HEK293 (cell line): Measurements from ENCODE around the gene SRRM5.
A peak's percentile ranks its signal among the peaks of the same experiment; 100 is the strongest.

Experiments used
- CTCF ChIA-PET: fragments of 350-600 bp; formaldehyde crosslinking; extraction: SDS; loops from one replicate; lab custom pipeline; 2021; ENCODE audit warnings: antibody characterized with exemption; lab: Yijun Ruan, JAX
- POLR2A ChIA-PET: fragments of 300-600 bp; formaldehyde crosslinking; extraction: SDS; loops from one replicate; lab custom pipeline; 2020; ENCODE audit warnings: antibody characterized with exemption, inconsistent platforms; lab: Yijun Ruan, JAX
- H3K27ac ChIP-seq: fragments of 200-500 bp; sonication (Bioruptor generic); 2 replicates; pipeline ENCODE4 v1.5.1; 2014; ENCODE audit warnings: low read depth, low read length, control low read depth, inconsistent platforms; ENCODE audit errors: extremely low read depth
- H3K36me3 ChIP-seq, 2 experiments: fragments of 200-500 bp in 1 of 2; sonication (Bioruptor generic) in 1 of 2; 1 replicate in 1 of 2; 2 replicates in 1 of 2; pipeline ENCODE4 v1.5.1; 2014 to 2017; ENCODE audit warnings: inconsistent platforms in 2 of 2, low read length in 2 of 2; ENCODE audit not compliant: control insufficient read depth in 2 of 2, insufficient read depth in 1 of 2
- H3K4me1 ChIP-seq: fragments of 200-500 bp; sonication (Bioruptor generic); 2 replicates; pipeline ENCODE4 v1.5.1; 2014; ENCODE audit warnings: mild to moderate bottlenecking, low read length, inconsistent platforms; ENCODE audit not compliant: control insufficient read depth, insufficient read depth
- H3K4me3 ChIP-seq: 2 replicates; pipeline ENCODE4 v1.5.1; 2011; ENCODE audit warnings: low read depth, mild to moderate bottlenecking, control low read depth, low read length, moderate library complexity
- H3K9me3 ChIP-seq: fragments of 200-500 bp; sonication (Bioruptor generic); 2 replicates; pipeline ENCODE4 v1.5.1; 2014; ENCODE audit warnings: low read depth, low read length, inconsistent platforms; ENCODE audit not compliant: control insufficient read depth, insufficient read depth
- EGR2 ChIP-seq: fragments of 450-650 bp; formaldehyde crosslinking; IDR thresholded peaks from 2 replicates; pipeline ENCODE4 v1.5.1; 2016; ENCODE audit warnings: low read depth, missing biosample characterization, missing genetic modification characterization
- HOXD13 ChIP-seq: sonication (generic); formaldehyde crosslinking; IDR thresholded peaks from 2 replicates; pipeline ENCODE4 v1.8.0; 2022; ENCODE audit warnings: missing genetic modification reagents, borderline replicate concordance
- PRDM10 ChIP-seq: fragments of 450-650 bp; formaldehyde crosslinking; IDR thresholded peaks from 2 replicates; pipeline ENCODE4 v1.5.1; 2016; ENCODE audit warnings: missing biosample characterization, missing genetic modification characterization
- PRDM2 ChIP-seq: fragments of 450-650 bp; formaldehyde crosslinking; IDR thresholded peaks from 2 replicates; pipeline ENCODE4 v1.5.1; 2016; ENCODE audit warnings: missing biosample characterization, missing genetic modification characterization, borderline replicate concordance
- SP2 ChIP-seq: fragments of 450-650 bp; formaldehyde crosslinking; IDR thresholded peaks from 2 replicates; pipeline ENCODE4 v1.5.1; 2016; ENCODE audit warnings: missing biosample characterization, missing genetic modification characterization
- SP7 ChIP-seq: fragments of 450-650 bp; formaldehyde crosslinking; IDR thresholded peaks from 2 replicates; pipeline ENCODE4 v1.5.1; 2016; ENCODE audit warnings: missing biosample characterization, missing genetic modification characterization
- ZBTB17 ChIP-seq: fragments of 450-650 bp; formaldehyde crosslinking; IDR thresholded peaks from 2 replicates; pipeline ENCODE4 v1.5.1; 2016; ENCODE audit warnings: missing biosample characterization, missing genetic modification characterization
- ZBTB20 ChIP-seq: fragments of 450-650 bp; formaldehyde crosslinking; IDR thresholded peaks from 2 replicates; pipeline ENCODE4 v1.5.1; 2016; ENCODE audit warnings: missing biosample characterization, missing genetic modification characterization
- ZNF114 ChIP-seq: fragments of 450-650 bp; formaldehyde crosslinking; IDR thresholded peaks from 2 replicates; pipeline ENCODE4 v1.5.0; 2017; ENCODE audit warnings: missing biosample characterization, missing genetic modification characterization
- ZNF18 ChIP-seq: fragments of 450-650 bp; formaldehyde crosslinking; IDR thresholded peaks from 2 replicates; pipeline ENCODE4 v1.5.1; 2016; ENCODE audit warnings: missing biosample characterization, missing genetic modification characterization
- ZNF202 ChIP-seq: fragments of 450-650 bp; formaldehyde crosslinking; IDR thresholded peaks from 2 replicates; pipeline ENCODE4 v1.5.1; 2016; ENCODE audit warnings: missing biosample characterization, missing genetic modification characterization, borderline replicate concordance
- ZNF214 ChIP-seq: fragments of 450-650 bp; formaldehyde crosslinking; IDR thresholded peaks from 2 replicates; pipeline ENCODE4 v1.5.1; 2017; ENCODE audit warnings: missing biosample characterization, mild to moderate bottlenecking, missing genetic modification characterization, borderline replicate concordance
- ZNF24 ChIP-seq: fragments of 450-650 bp; formaldehyde crosslinking; IDR thresholded peaks from 2 replicates; pipeline ENCODE4 v1.5.1; 2016; ENCODE audit warnings: missing biosample characterization, missing genetic modification characterization
- ZNF335 ChIP-seq: fragments of 450-650 bp; formaldehyde crosslinking; conservative IDR thresholded peaks from 2 replicates; pipeline ENCODE4 v1.5.1; 2016; ENCODE audit warnings: missing biosample characterization, missing genetic modification characterization
- ZNF362 ChIP-seq: fragments of 450-650 bp; formaldehyde crosslinking; IDR thresholded peaks from 2 replicates; pipeline ENCODE4 v1.5.1; 2016; ENCODE audit warnings: missing biosample characterization, missing genetic modification characterization
- ZNF366 ChIP-seq: fragments of 450-650 bp; formaldehyde crosslinking; conservative IDR thresholded peaks from 2 replicates; pipeline ENCODE4 v1.5.1; 2016; ENCODE audit warnings: missing biosample characterization, missing genetic modification characterization
- ZNF391 ChIP-seq: fragments of 450-650 bp; formaldehyde crosslinking; IDR thresholded peaks from 2 replicates; pipeline ENCODE4 v1.5.1; 2016; ENCODE audit warnings: low read depth, missing biosample characterization, missing genetic modification characterization, borderline replicate concordance
- ZNF544 ChIP-seq: fragments of 450-650 bp; formaldehyde crosslinking; IDR thresholded peaks from 2 replicates; pipeline ENCODE4 v1.5.0; 2017; ENCODE audit warnings: missing biosample characterization, missing genetic modification characterization
- ZNF585B ChIP-seq: fragments of 450-650 bp; formaldehyde crosslinking; IDR thresholded peaks from 2 replicates; pipeline ENCODE4 v1.5.1; 2016; ENCODE audit warnings: missing biosample characterization, missing genetic modification characterization
- ZNF660 ChIP-seq: fragments of 450-650 bp; IDR thresholded peaks from 2 replicates; pipeline ENCODE4 v1.5.1; 2018; ENCODE audit warnings: missing biosample characterization, mild to moderate bottlenecking, missing genetic modification characterization
- ZNF664 ChIP-seq: fragments of 450-650 bp; formaldehyde crosslinking; IDR thresholded peaks from 2 replicates; pipeline ENCODE4 v1.5.1; 2016; ENCODE audit warnings: missing biosample characterization, missing genetic modification characterization
- ZNF670 ChIP-seq: fragments of 450-650 bp; formaldehyde crosslinking; IDR thresholded peaks from 2 replicates; pipeline ENCODE4 v1.5.1; 2016; ENCODE audit warnings: missing biosample characterization, missing genetic modification characterization, low read depth
- ZNF747 ChIP-seq: fragments of 450-650 bp; formaldehyde crosslinking; IDR thresholded peaks from 2 replicates; pipeline ENCODE4 v1.5.1; 2016; ENCODE audit warnings: missing biosample characterization, missing genetic modification characterization
- ZXDB ChIP-seq: fragments of 450-650 bp; formaldehyde crosslinking; IDR thresholded peaks from 2 replicates; pipeline ENCODE4 v1.5.1; 2016; ENCODE audit warnings: missing biosample characterization, missing genetic modification characterization

Gene SRRM5

GRCh38 chr19:43605875-43606568 lies 5.9 kb upstream of the SRRM5 start (continued):
- TF ChIP-seq PRDM10 (tag by site-specific recombination): no peak
- TF ChIP-seq SP2: no peak
- TF ChIP-seq ZNF660 (tag by site-specific recombination): peak; percentile 76
- TF ChIP-seq ZNF24 (tag by site-specific recombination): no peak; the same call in 1 of the 2 replicates
- TF ChIP-seq ZNF366 (tag by site-specific recombination): no peak
- 0 out of 2 replicates have a peak, but pooled peaks have one; percentile 57 for TF ChIP-seq ZNF391 (tag by site-specific recombination)
- no peak for TF ChIP-seq ZNF544
- no peak for TF ChIP-seq HOXD13
- no peak for TF ChIP-seq ZNF214 (tag by site-specific recombination)
- 0 out of 2 replicates have a peak, but pooled peaks have one; percentile 17 for TF ChIP-seq ZXDB
- TF ChIP-seq ZNF335 (tag by site-specific recombination): 0 out of 2 replicates have a peak, but pooled peaks have one; percentile 21
- TF ChIP-seq ZBTB17 (tag by site-specific recombination): 0 out of 2 replicates have a peak, but pooled peaks have one; percentile 25
- TF ChIP-seq ZBTB20 (tag by site-specific recombination): peak; percentile 49; the same call in 1 of the 2 replicates
- peak; percentile 12; the same call in 1 of the 2 replicates for TF ChIP-seq SP7 (tag by site-specific recombination)
- TF ChIP-seq EGR2 (tag by site-specific recombination): peak; percentile 67
- TF ChIP-seq ZNF362 (tag by site-specific recombination): peak; percentile 90

GRCh38 chr19:43606569-43607229 lies 5.2 kb upstream of the SRRM5 start:
- ChIA-PET CTCF (interaction anchor here (1.0 to 3.1 kb wide), 5 partner anchors 45 to 139 kb away, joined by 3 to 11 read pairs (median 4); no protein-coding TSS in a partner anchor), POLR2A (interaction anchor here (1.1 to 3.4 kb wide), 3 partner anchors 8 to 12 kb away, joined by 4 to 19 read pairs (median 4); partner anchors contain the start of genes IRGQ and ZNF576)
- Histone ChIP-seq H3K36me3 (peaks cover 43 to 75% of the 10 kb centered on the region in 2 experiments), H3K4me3 (no peak overlapping the region), H3K4me1 (peaks cover 28% of the 10 kb centered on the region), H3K9me3 (no peaks in the 10 kb centered on the region), H3K27ac (peak overlapping the region; percentile 58)
- TF ChIP-seq PRDM2 (tag by site-specific recombination) (no peak), ZNF202 (tag by site-specific recombination) (no peak), ZNF585B (tag by site-specific recombination) (no peak), ZNF664 (tag by site-specific recombination) (0 out of 2 replicates have a peak, but pooled peaks have one; percentile 4), EGR2 (tag by site-specific recombination) (no peak), ZNF747 (tag by site-specific recombination) (no peak), ZNF114 (no peak), ZNF670 (tag by site-specific recombination) (no peak), ZNF18 (tag by site-specific recombination) (no peak)
